Hematopoietic multipotent progenitor cell (in vitro differentiated cells): ENCODE data around the gene STBD1. TPM values are rescaled to one million over a fixed set of nuclear protein-coding genes. Genes with fewer than 3 reads are reported as not detected.
"Not testable (repeated sequence)": the region's sequence is repeated elsewhere in the genome, so short reads cannot be mapped to it uniquely, and the experiment has no call there.

ENCODE experiments used
- DNase-seq, 3 donors: peaks; one replicate each; pipeline ENCODE4 v3.0.0-alpha.2; 2011 to 2015; ENCODE audit warnings: low read depth in 2 of 3, low spot score in 2 of 3
- total RNA-seq: library from RNA; depleted of rRNA; stranded (reverse); fragments of >200 nt; gene quantifications from one replicate; pipeline ENCODE4 v1.2.3, GENCODE V29; 2012

The STBD1 gene
- 1.9 TPM for total RNA-seq

DNA sequence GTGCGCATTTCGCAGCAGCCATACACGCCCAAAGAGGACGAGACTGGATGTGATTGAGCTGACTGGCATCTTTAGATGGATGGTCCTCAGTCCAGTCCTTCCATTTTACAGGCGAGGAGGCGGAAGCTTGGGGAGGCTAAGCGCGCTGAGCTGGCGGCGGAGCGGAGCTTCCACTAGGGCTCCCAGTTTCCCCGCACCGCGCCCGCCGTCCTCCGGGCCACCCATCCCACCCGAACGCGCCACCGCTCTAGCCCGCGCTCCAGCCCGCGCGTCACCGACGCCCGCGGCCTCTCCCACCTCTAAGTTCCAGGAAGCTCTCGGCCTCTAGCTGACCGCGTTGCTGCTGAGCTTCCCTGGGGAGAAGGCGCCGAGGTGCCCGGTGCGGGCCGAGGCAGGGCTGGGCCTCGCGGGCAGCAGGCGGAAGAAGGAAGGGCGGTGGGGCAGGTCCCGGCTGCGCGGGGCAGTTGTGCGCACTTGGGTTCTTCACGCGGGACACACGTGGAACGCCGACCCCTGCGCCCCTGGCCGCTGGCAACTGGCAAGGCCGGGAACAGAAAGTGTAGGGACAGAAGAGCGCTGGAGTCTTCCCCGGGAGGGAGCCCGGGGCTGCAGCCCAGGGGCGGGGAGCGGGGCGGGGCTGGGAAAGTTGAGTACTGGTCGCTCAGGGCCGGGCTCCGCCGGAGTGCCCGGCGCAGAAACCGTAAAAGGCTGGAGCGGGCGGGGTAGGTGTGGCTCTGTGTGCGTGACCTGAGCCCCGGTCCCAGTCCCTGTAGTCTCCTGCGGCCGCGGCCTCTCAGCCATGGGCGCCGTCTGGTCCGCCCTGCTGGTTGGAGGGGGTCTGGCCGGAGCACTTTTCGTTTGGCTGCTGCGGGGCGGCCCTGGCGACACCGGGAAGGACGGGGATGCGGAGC is at the start of gene STBD1:
STBD1 (plus strand) TSS at position 763 of the 911 bp plus-strand sequence; CDS start at position 800, 37 bp downstream.
- peak in 2 of 3 donors; percentile 42 to 52 for DNase-seq

- no peak for DNase-seq
Measured at GRCh38 chr4:76256968-76257367, 49.6 kb upstream of the STBD1 start.

DNA sequence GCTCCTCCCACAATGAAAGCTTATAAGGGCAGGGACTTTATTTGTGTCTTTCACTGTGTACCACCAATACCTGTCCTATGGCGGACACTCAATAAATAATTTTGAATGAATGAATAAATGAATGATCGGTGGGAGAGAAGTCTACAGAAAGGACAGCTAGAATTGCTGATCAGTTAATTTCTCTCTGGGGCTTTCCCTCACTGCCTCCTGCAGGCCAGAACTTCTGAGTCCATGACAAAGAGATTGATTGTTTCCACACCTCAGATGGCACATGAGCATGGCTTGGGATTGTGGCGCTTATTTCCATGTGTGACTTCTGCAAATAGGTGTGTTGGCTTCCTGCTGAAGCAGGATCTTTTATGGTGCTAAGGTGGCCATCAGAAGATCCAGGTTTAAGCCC is 48.7 kb upstream of the STBD1 start:
- DNase-seq: no peak

GRCh38 chr4:76260571-76260970 is 46.0 kb upstream of the STBD1 start:
- no peak for DNase-seq

DNA sequence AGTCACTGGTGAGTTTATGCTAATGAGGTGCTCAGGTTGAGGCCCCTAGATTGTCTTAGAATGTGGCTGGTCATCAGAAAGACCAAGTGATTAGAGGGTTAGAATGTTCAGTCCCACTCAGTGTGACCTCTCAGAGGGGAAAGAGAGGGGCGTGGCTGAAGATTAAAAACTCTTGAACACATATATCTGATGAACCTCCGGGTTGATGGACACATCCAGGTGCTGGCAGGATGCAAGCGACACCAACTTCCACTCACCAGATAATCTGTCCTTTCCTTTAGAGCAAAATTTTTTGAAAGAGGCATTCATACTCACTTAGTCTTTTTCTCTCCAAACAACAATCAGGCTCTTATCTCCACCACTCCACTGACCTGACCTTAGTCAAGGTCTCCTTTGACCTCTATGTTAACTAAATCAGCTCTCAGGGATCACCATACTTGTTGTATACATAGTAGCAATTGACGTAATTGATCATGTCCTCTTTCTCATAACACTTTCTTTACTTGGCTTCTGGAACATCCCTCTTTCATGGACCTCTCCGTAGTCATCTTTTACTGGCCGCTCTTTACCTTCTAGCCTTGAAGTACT is 40.8 kb upstream of the STBD1 start:
- no peak for DNase-seq

GRCh38 chr4:76266627-76267026 is 39.9 kb upstream of the STBD1 start:
- no peak for DNase-seq

GRCh38 chr4:76267811-76268210 is 38.7 kb upstream of the STBD1 start:
- DNase-seq: no peak

- no peak for DNase-seq
Measured at GRCh38 chr4:76270244-76271175, 36.0 kb upstream of the STBD1 start.

- DNase-seq: no peak
Measured at GRCh38 chr4:76271248-76271647, 35.3 kb upstream of the STBD1 start.

- no peak for DNase-seq
Measured at GRCh38 chr4:76272073-76272472, 34.5 kb upstream of the STBD1 start.

GRCh38 chr4:76272582-76272981 is 34.0 kb upstream of the STBD1 start:
- DNase-seq: no peak

DNA sequence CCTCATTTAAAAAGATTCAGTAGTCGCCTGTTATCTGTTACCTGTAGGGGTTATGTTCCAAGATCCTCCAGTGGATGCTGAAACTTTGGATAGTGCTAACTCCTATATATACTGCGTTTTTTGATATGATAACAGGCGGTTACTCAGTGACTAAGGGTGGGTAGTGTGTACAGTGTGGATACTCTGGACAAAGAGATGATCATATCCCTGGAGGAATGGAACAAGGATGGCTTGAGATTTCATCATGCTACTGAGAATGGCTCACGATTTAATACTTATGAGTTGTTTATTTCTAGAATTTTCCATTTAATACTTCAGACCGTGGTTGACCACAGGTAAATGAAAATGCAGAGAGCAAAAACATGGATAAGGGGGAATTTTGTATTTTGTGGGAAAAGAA is 33.5 kb upstream of the STBD1 start:
- no peak for DNase-seq

DNA sequence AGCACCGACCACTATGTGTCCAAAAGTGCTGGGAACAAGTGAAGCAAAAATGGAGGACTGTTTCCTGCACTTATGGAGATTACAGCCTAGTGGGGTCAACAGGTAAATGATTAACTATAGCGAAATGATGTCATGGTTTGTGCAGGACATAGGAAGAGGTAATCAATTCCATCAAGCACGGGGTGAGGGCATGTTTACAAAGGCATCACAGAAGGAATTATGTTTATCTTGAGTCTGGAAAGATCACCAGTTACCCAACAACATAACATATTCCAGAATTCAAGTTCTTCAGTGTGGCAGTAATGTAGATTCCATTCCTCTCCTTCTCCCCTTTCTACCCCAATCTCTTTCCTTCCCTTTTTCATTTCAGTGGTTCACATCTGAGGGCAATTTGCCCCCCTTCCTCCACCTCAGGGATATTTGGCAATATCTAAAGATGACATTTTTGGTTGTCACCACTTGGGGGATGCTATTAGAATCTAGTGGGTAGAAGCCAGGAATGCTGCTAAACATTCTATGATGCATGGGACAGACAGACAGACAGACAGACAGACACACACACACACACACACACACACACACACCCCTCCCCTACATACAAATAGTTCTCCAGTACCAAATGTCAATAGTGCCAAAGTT is 30.9 kb upstream of the STBD1 start:
- DNase-seq: peak in 1 of 3 donors; percentile 15

- no peak for DNase-seq
Measured at GRCh38 chr4:76276813-76277212, 29.7 kb upstream of the STBD1 start.

DNA sequence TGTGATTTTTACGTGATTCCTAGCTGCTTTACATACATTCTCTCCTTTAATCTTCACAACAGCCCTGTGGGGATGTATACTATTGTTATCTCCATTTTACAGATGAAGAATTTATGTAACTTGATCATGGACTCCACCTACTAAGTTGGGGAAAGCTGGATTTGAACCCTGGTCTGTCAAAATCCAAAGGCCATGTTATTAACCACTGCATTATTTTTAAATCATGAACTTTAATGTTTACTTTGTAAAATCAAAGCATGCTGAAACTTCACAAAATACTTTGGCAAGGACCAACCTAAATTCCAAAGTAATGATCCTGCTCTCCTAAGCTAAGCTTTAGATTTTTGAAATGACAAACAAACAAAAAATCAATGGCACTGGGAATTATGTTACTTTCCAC is 28.9 kb upstream of the STBD1 start:
- DNase-seq: no peak

- DNase-seq: no peak
Measured at GRCh38 chr4:76278583-76278982, 27.9 kb upstream of the STBD1 start.

DNA sequence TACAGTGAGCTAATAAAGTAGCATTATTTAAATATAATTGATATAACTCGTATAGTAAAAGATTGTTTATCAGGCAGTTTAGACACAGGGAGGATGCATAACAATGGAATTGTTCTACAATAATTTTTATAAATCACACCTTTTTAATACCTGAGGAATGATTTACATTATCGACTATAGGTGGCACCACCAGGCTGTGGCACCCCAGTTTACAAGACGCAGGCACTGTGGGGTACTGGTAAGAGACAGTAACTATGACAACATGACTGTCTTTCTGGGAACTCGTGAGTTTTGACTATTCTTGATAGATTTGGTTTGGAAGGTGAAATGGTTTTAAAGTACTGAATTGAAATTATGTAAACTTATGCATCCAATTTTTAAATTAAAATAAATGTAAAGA is 27.1 kb upstream of the STBD1 start:
- DNase-seq: peak in 1 of 3 donors; percentile 43

GRCh38 chr4:76280488-76281441 is 25.8 kb upstream of the STBD1 start:
- no peak for DNase-seq

- DNase-seq: not testable (repeated sequence)
Measured at GRCh38 chr4:76281594-76281993, 24.9 kb upstream of the STBD1 start.
